ENCODE measurements around the gene LOC128125822.

LOC128125822 gene

GRCh38 chr6:63573076-63573898 is 1.0 kb downstream of the LOC128125822 start:
- BruUV-seq (replicated peaks): no TSS peak
- H2AFZ ChIP-seq (ENCODE audit: low read depth, low read length, poor library complexity, severe bottlenecking): no peak overlapping the region
- TF ChIP-seq EZH2phosphoT487 (IDR thresholded peaks at IDR 0.05; ENCODE audit: borderline replicate concordance) (no peak), EZH2 (IDR thresholded peaks at IDR 0.05) (no peak), ELF1 (IDR thresholded peaks at IDR 0.05; ENCODE audit: borderline replicate concordance, low read depth) (peak; percentile 31; the same call in 1 of the 2 replicates), POLR2AphosphoS5 (IDR thresholded peaks at IDR 0.05; ENCODE audit: low read depth, low read length) (peak; percentile 94), CTCF (IDR thresholded peaks at IDR 0.05 in 2 of 3, conservative IDR thresholded peaks at IDR 0.05 in 1 of 3; ENCODE audit: borderline replicate concordance in 1 of 3, insufficient read depth in 1 of 3, low read depth in 2 of 3, low read length in 2 of 3) (no peak), ATF3 (IDR thresholded peaks at IDR 0.05) (no peak), JUND (IDR thresholded peaks at IDR 0.05) (no peak; the same call in 1 of the 2 replicates), SP1 (IDR thresholded peaks at IDR 0.05; ENCODE audit: low read depth) (peak; percentile 48; the same call in 1 of the 2 replicates), MAX (IDR thresholded peaks at IDR 0.05) (peak; percentile 79), TCF7L2 (IDR thresholded peaks at IDR 0.05; ENCODE audit: borderline replicate concordance, extremely low read depth, insufficient read depth, insufficient read length) (no peak), RAD21 (IDR thresholded peaks at IDR 0.05; ENCODE audit: low read depth) (no peak; the same call in 1 of the 2 replicates), SIN3A (IDR thresholded peaks at IDR 0.05; ENCODE audit: low read depth) (peak; percentile 77; the same call in 1 of the 2 replicates), POLR2A (IDR thresholded peaks at IDR 0.05; ENCODE audit: borderline replicate concordance, extremely low read depth, insufficient read depth, insufficient read length) (peak; percentile 76), ZBTB33 (IDR thresholded peaks at IDR 0.05; ENCODE audit: extremely low read depth, insufficient replicate concordance, low read length) (peak; percentile 30), FOSL1 (IDR thresholded peaks at IDR 0.05; ENCODE audit: low read depth) (peak; percentile 5; the same call in 1 of the 2 replicates), EGR1 (IDR thresholded peaks at IDR 0.05; ENCODE audit: low read depth) (no peak), YY1 (IDR thresholded peaks at IDR 0.05; ENCODE audit: extremely low read depth, insufficient replicate concordance, low read depth, low read length) (peak; percentile 27), SRF (IDR thresholded peaks at IDR 0.05; ENCODE audit: low read depth) (no peak), ZFX (IDR thresholded peaks at IDR 0.05) (peak; percentile 55), CEBPB (IDR thresholded peaks at IDR 0.05; ENCODE audit: low read depth) (peak; percentile 20; the same call in 1 of the 2 replicates)

More at GRCh38 chr6:63573076-63573898, 1.0 kb downstream of the LOC128125822 start:
- intact Hi-C loops (cut with micrococcal nuclease): loop anchor here (2.0 kb wide), 1 partner anchor 64 kb away; no protein-coding TSS in a partner anchor
- CTCF ChIA-PET: interaction anchor here (0.8 to 2.3 kb wide), 3 partner anchors 189 to 229 kb away, joined by 4 to 22 read pairs (median 9); no protein-coding TSS in a partner anchor
- Histone ChIP-seq H3K9me3 (ENCODE audit: control insufficient read depth in 1 of 2, insufficient read depth in 1 of 2, low read depth in 1 of 2, low read length in 2 of 2) (no peaks in the 10 kb centered on the region), H3K27me3 (ENCODE audit: insufficient read depth, low read length) (no peaks in the 10 kb centered on the region), H3K79me2 (ENCODE audit: insufficient read depth, low read length) (peaks cover 59% of the 10 kb centered on the region), H3K9ac (ENCODE audit: low read length) (peak overlapping the region; percentile 97), H3K9me2 (ENCODE audit: insufficient read depth) (no peaks in the 10 kb centered on the region), H3K4me3 (replicated peaks in 1 of 2; ENCODE audit: low read depth in 1 of 2, low read length in 2 of 2) (peak overlapping the region; percentile 69 to 79), H3K4me1 (ENCODE audit: control insufficient read depth in 1 of 2, insufficient read depth in 2 of 2, low read length in 2 of 2) (peaks cover 12 to 41% of the 10 kb centered on the region in 2 experiments), H4K20me1 (ENCODE audit: insufficient read depth) (peaks cover 34% of the 10 kb centered on the region), H3K27ac (ENCODE audit: low read depth, low read length) (peak overlapping the region; percentile 98), H3K36me3 (ENCODE audit: control insufficient read depth in 1 of 2, insufficient read depth in 2 of 2, low read length in 2 of 2) (peaks cover 20 to 23% of the 10 kb centered on the region in 2 experiments), H3K4me2 (ENCODE audit: low read length) (peak overlapping the region; percentile 90)
- DNase-seq (ENCODE audit: low read depth, low spot score): peak; percentile 74
- RAD21 ChIA-PET (ENCODE audit: low non-redundant PET in 1 of 2, low total read pairs in 2 of 2, uncharacterized antibody in 2 of 2, unreplicated experiment in 2 of 2): interaction anchor here in 1 of 2 experiments (0.6 to 1.7 kb wide), 2 partner anchors 220 to 221 kb away, joined by 3 read pairs; no protein-coding TSS in a partner anchor
- peak; percentile 65 for ATAC-seq
- POLR2A ChIA-PET: interaction anchor here (0.8 to 1.6 kb wide), 12 partner anchors 8 to 234 kb away, joined by 3 to 4 read pairs (median 4); partner anchors contain the start of gene PHF3

Data from HCT116 (cell line).